CD14-positive monocyte (primary cell): Measurements from ENCODE around the gene XIRP2. TPM values are rescaled to one million over a fixed set of nuclear protein-coding genes. Genes with fewer than 3 reads are reported as not detected.

Experiments
- DNase-seq, 3 donors: peaks; one replicate each; pipeline ENCODE4 v3.0.0-alpha.2; 2011 to 2022
- H2AFZ ChIP-seq: 2 replicates; pipeline ENCODE4 v1.6.0; 2012; ENCODE audit warnings: mild to moderate bottlenecking, low read depth, low read length, inconsistent platforms; ENCODE audit not compliant: insufficient read depth, poor library complexity, severe bottlenecking
- H3K27ac ChIP-seq, 2 donors: 1 replicate in 1 of 2; 2 replicates in 1 of 2; pipeline ENCODE4 v1.5.1; 2012 to 2013; ENCODE audit warnings: low read length in 2 of 2, control low read depth in 1 of 2, inconsistent platforms in 1 of 2, low read depth in 1 of 2, mild to moderate bottlenecking in 1 of 2
- H3K27me3 ChIP-seq, 2 donors: one replicate each; pipeline versions ENCODE4 v1.6.0 to v1.6.1; 2011 to 2013; ENCODE audit warnings: low read length in 2 of 2; ENCODE audit not compliant: control insufficient read depth in 2 of 2, insufficient read depth in 2 of 2
- H3K36me3 ChIP-seq, 2 donors: replicated peaks in 1 of 2; 1 replicate in 1 of 2; 2 replicates in 1 of 2; pipeline versions ENCODE4 v1.5.1 to v1.6.1; 2012 to 2013; ENCODE audit warnings: low read length in 2 of 2, control low read depth in 1 of 2, inconsistent platforms in 1 of 2, mild to moderate bottlenecking in 1 of 2; ENCODE audit not compliant: insufficient read depth in 2 of 2, control insufficient read depth in 1 of 2
- H3K4me1 ChIP-seq, 2 donors: 1 replicate in 1 of 2; 2 replicates in 1 of 2; pipeline versions ENCODE4 v1.5.1 to v1.6.1; 2012 to 2013; ENCODE audit warnings: low read length in 2 of 2, control low read depth in 1 of 2, inconsistent platforms in 1 of 2, mild to moderate bottlenecking in 1 of 2, moderate library complexity in 1 of 2; ENCODE audit not compliant: insufficient read depth in 2 of 2, control insufficient read depth in 1 of 2
- H3K4me2 ChIP-seq: replicated peaks from 2 replicates; pipeline ENCODE3; 2012; ENCODE audit warnings: low read length, moderate library complexity, mild to moderate bottlenecking; ENCODE audit not compliant: poor library complexity, severe bottlenecking; ENCODE audit errors: extremely low read depth
- H3K4me3 ChIP-seq, 3 experiments: fragments of 200-600 bp in 1 of 3; sonication (generic) in 1 of 3; replicated peaks in 1 of 3; 1 replicate in 2 of 3; 2 replicates in 1 of 3; pipeline ENCODE4 v1.5.1; 2011 to 2013; ENCODE audit warnings: low read length in 3 of 3, mild to moderate bottlenecking in 3 of 3, control low read depth in 2 of 3, low read depth in 2 of 3, inconsistent platforms in 1 of 3, moderate library complexity in 1 of 3
- H3K79me2 ChIP-seq: 2 replicates; pipeline ENCODE4 v1.6.0; 2012; ENCODE audit warnings: mild to moderate bottlenecking, control low read depth, inconsistent platforms, low read length, moderate library complexity; ENCODE audit not compliant: insufficient read depth
- H3K9ac ChIP-seq: 2 replicates; pipeline ENCODE4 v1.6.0; 2017; ENCODE audit warnings: low read length, mild to moderate bottlenecking; ENCODE audit not compliant: insufficient read depth, poor library complexity, severe bottlenecking
- H3K9me3 ChIP-seq, 2 donors: replicated peaks in 1 of 2; 1 replicate in 1 of 2; 2 replicates in 1 of 2; pipeline versions ENCODE4 v1.5.1 to v1.6.1; 2012 to 2013; ENCODE audit warnings: low read length in 2 of 2, control low read depth in 1 of 2; ENCODE audit not compliant: control insufficient read depth in 1 of 2, insufficient read depth in 1 of 2
- H4K20me1 ChIP-seq: 2 replicates; pipeline ENCODE4 v1.6.0; 2012; ENCODE audit warnings: mild to moderate bottlenecking, low read length, control low read depth, moderate library complexity; ENCODE audit not compliant: insufficient read depth
- H3K27ac Mint-ChIP-seq, 7 donors: one replicate each; pipeline ENCODE4 v1.8.0; 2020; ENCODE audit warnings: mild to moderate bottlenecking in 7 of 7, mixed read lengths in 7 of 7, moderate library complexity in 6 of 7, inconsistent platforms in 2 of 7
- H3K27me3 Mint-ChIP-seq, 3 donors: one replicate each; pipeline ENCODE4 v1.8.0; 2021 to 2022; ENCODE audit warnings: low read depth in 3 of 3, mild to moderate bottlenecking in 3 of 3, mixed read lengths in 3 of 3, moderate library complexity in 3 of 3, inconsistent platforms in 1 of 3
- H3K36me3 Mint-ChIP-seq, 2 donors: one replicate each; pipeline ENCODE4 v1.8.0; 2020; ENCODE audit warnings: mixed read lengths in 2 of 2, inconsistent platforms in 1 of 2, mild to moderate bottlenecking in 1 of 2
- H3K4me1 Mint-ChIP-seq: one replicate; pipeline ENCODE4 v1.8.0; 2020; ENCODE audit warnings: mild to moderate bottlenecking, mixed read lengths
- H3K4me3 Mint-ChIP-seq, 2 donors: one replicate each; pipeline ENCODE4 v1.8.0; 2020; ENCODE audit warnings: mild to moderate bottlenecking in 2 of 2, mixed read lengths in 2 of 2, moderate library complexity in 1 of 2
- H3K9me3 Mint-ChIP-seq, 7 donors: one replicate each; pipeline ENCODE4 v1.8.0; 2020 to 2022; ENCODE audit warnings: mixed read lengths in 7 of 7, mild to moderate bottlenecking in 6 of 7, moderate library complexity in 6 of 7, inconsistent platforms in 2 of 7
- CTCF ChIP-seq: fragments of 200-600 bp; IDR thresholded peaks from one replicate; pipeline ENCODE4 v1.8.0; 2022; ENCODE audit warnings: antibody characterized with exemption, mild to moderate bottlenecking
- WGBS: methylation state at CpG from one replicate; pipeline ENCODE4 v1.1.5; 2013; ENCODE audit warnings: missing lambda C conversion rate; ENCODE audit not compliant: insufficient coverage; 5-methylcytosine and 5-hydroxymethylcytosine counted together
- intact Hi-C, 2 donors: fragments of 100-400 bp; cut with micrococcal nuclease; formaldehyde crosslinking; loops; one replicate each; pipeline versions ENCODE4 v1.15.0 to v1.15.1; 2023
- polyA plus RNA-seq, 3 donors: library from polyadenylated mRNA; depleted of rRNA in 1 of 3; unstranded in 2 of 3; stranded (reverse) in 1 of 3; fragments of 300-500 nt in 2 of 3; fragments of >200 nt in 1 of 3; fragmentation: Illumina TruSeq in 2 of 3; gene quantifications; 1 replicate in 2 of 3; 2 replicates in 1 of 3; pipeline ENCODE4 v1.2.3, GENCODE V29; 2012 to 2021

The XIRP2 gene
- polyA plus RNA-seq, 3 donors = not detected

- DNase-seq = no peak
- no peak overlapping the region for H3K4me3 Mint-ChIP-seq
- H3K9me3 Mint-ChIP-seq = peaks cover 0 to 3% (median 0%) of the 10 kb centered on the region in 7 donors
- Histone ChIP-seq H3K27me3 (no peaks in the 10 kb centered on the region), H3K9me3 (peaks cover 0 to 3% of the 10 kb centered on the region in 2 donors), H3K4me2 (no peak overlapping the region), H4K20me1 (no peaks in the 10 kb centered on the region), H3K4me3 (no peak overlapping the region), H3K27ac (no peak overlapping the region), H3K9ac (no peak overlapping the region), H3K4me1 (no peaks in the 10 kb centered on the region), H3K36me3 (no peaks in the 10 kb centered on the region), H3K79me2 (no peaks in the 10 kb centered on the region), H2AFZ (no peak overlapping the region)
- H3K27ac Mint-ChIP-seq = no peak overlapping the region
- no peaks in the 10 kb centered on the region for H3K27me3 Mint-ChIP-seq
- no peaks in the 10 kb centered on the region for H3K4me1 Mint-ChIP-seq
- intact Hi-C loops = no loop called here
- H3K36me3 Mint-ChIP-seq = no peaks in the 10 kb centered on the region
- no CpG with 5 or more reads among the region's 1 CpG for WGBS
- no peak for TF ChIP-seq CTCF
Observed at GRCh38 chr2:166961933-166962332, 73.7 kb downstream of the XIRP2 start.

- no peaks in the 10 kb centered on the region for H3K27me3 ChIP-seq
- H4K20me1 ChIP-seq = no peaks in the 10 kb centered on the region
- H3K27ac ChIP-seq = no peak overlapping the region
- Mint-ChIP-seq H3K27me3 (no peaks in the 10 kb centered on the region), H3K36me3 (no peaks in the 10 kb centered on the region), H3K4me1 (no peaks in the 10 kb centered on the region), H3K27ac (no peak overlapping the region), H3K9me3 (peaks cover 0 to 2% (median 0%) of the 10 kb centered on the region in 7 donors), H3K4me3 (no peak overlapping the region)
- TF ChIP-seq CTCF = no peak
- no peaks in the 10 kb centered on the region for H3K36me3 ChIP-seq
- no peak overlapping the region for H3K4me3 ChIP-seq
- H3K79me2 ChIP-seq = no peaks in the 10 kb centered on the region
- intact Hi-C loops = no loop called here
- no CpG with 5 or more reads among the region's 2 CpGs for WGBS
- no peak overlapping the region for H2AFZ ChIP-seq
- no peaks in the 10 kb centered on the region for H3K4me1 ChIP-seq
- H3K4me2 ChIP-seq = no peak overlapping the region
- no peak for DNase-seq
- peaks cover 0 to 3% of the 10 kb centered on the region in 2 donors for H3K9me3 ChIP-seq
- H3K9ac ChIP-seq = no peak overlapping the region
Observed at GRCh38 chr2:166969486-166969885, 81.2 kb downstream of the XIRP2 start.
